H9 (cell line): ENCODE measurements around the gene NUDT3. TPM values are rescaled to one million over a fixed set of nuclear protein-coding genes. Genes with fewer than 3 reads are reported as not detected.

Experiments used
- DNase-seq: peaks from one replicate; pipeline ENCODE4 v3.0.0-alpha.2; 2017
- H2AFZ ChIP-seq: one replicate; pipeline ENCODE4 v1.6.1; 2013; ENCODE audit warnings: mild to moderate bottlenecking, low read length, control low read depth, moderate library complexity
- H2AK5ac ChIP-seq: 2 replicates; pipeline ENCODE4 v1.6.1; 2013; ENCODE audit warnings: low read length, control low read depth, mixed read lengths; ENCODE audit not compliant: insufficient read length
- H2BK120ac ChIP-seq: one replicate; pipeline ENCODE4 v1.6.1; 2013; ENCODE audit warnings: low read depth, mild to moderate bottlenecking, low read length, control low read depth, inconsistent platforms; ENCODE audit not compliant: poor library complexity, severe bottlenecking
- H2BK12ac ChIP-seq: 2 replicates; pipeline ENCODE4 v1.6.1; 2013; ENCODE audit warnings: low read length, control low read depth, mixed read lengths, low read depth; ENCODE audit not compliant: insufficient read length
- H2BK15ac ChIP-seq: 2 replicates; pipeline ENCODE4 v1.6.1; 2013; ENCODE audit warnings: low read depth, low read length, control low read depth
- H2BK20ac ChIP-seq: one replicate; pipeline ENCODE4 v1.6.1; 2013; ENCODE audit warnings: low read depth, mild to moderate bottlenecking, low read length, control low read depth, inconsistent platforms; ENCODE audit not compliant: poor library complexity, severe bottlenecking
- H2BK5ac ChIP-seq: 2 replicates; pipeline ENCODE4 v1.6.1; 2013; ENCODE audit warnings: low read length, control low read depth, mixed read lengths; ENCODE audit not compliant: insufficient read length
- H3K14ac ChIP-seq: 2 replicates; pipeline ENCODE4 v1.6.1; 2013; ENCODE audit warnings: low read length, control low read depth; ENCODE audit not compliant: insufficient read depth
- H3K18ac ChIP-seq: 2 replicates; pipeline ENCODE4 v1.6.1; 2013; ENCODE audit warnings: low read depth, mild to moderate bottlenecking, mixed read lengths, low read length, control low read depth; ENCODE audit not compliant: insufficient read length
- H3K23ac ChIP-seq: 2 replicates; pipeline ENCODE4 v1.6.1; 2013; ENCODE audit warnings: low read length, control low read depth, mixed read lengths, low read depth; ENCODE audit not compliant: insufficient read length
- H3K23me2 ChIP-seq: 2 replicates; pipeline ENCODE4 v1.6.1; 2013; ENCODE audit warnings: low read depth, mild to moderate bottlenecking, mixed read lengths, low read length, control low read depth; ENCODE audit not compliant: insufficient read length, poor library complexity, severe bottlenecking
- H3K27ac ChIP-seq: 2 replicates; pipeline ENCODE4 v1.5.1; 2013; ENCODE audit warnings: low read length, control low read depth, mixed read lengths, low read depth; ENCODE audit not compliant: insufficient read length
- H3K27me3 ChIP-seq: 2 replicates; pipeline ENCODE4 v1.6.1; 2013; ENCODE audit warnings: low read length, control low read depth, inconsistent platforms; ENCODE audit not compliant: insufficient read depth
- H3K4ac ChIP-seq: 2 replicates; pipeline ENCODE4 v1.6.1; 2013; ENCODE audit warnings: low read depth, mild to moderate bottlenecking, control low read depth, inconsistent platforms, low read length, moderate library complexity
- H3K4me1 ChIP-seq: 2 replicates; pipeline ENCODE4 v1.6.1; 2013; ENCODE audit warnings: low read length, control low read depth, inconsistent platforms; ENCODE audit not compliant: insufficient read depth
- H3K4me2 ChIP-seq: 2 replicates; pipeline ENCODE4 v1.6.1; 2013; ENCODE audit warnings: low read length, control low read depth, mixed read lengths; ENCODE audit not compliant: insufficient read length, insufficient read depth
- H3K56ac ChIP-seq: 2 replicates; pipeline ENCODE4 v1.6.1; 2013; ENCODE audit warnings: low read depth, mild to moderate bottlenecking, mixed read lengths, low read length, control low read depth; ENCODE audit not compliant: insufficient read length
- H3K79me1 ChIP-seq: 2 replicates; pipeline ENCODE4 v1.6.1; 2013; ENCODE audit warnings: low read depth, mild to moderate bottlenecking, moderate library complexity, low read length, control low read depth, inconsistent platforms; ENCODE audit not compliant: insufficient read depth, poor library complexity, severe bottlenecking
- H3K79me2 ChIP-seq: 2 replicates; pipeline ENCODE4 v1.6.1; 2013; ENCODE audit warnings: low read length, control low read depth, inconsistent platforms; ENCODE audit not compliant: insufficient read depth
- H3K9ac ChIP-seq: 2 replicates; pipeline ENCODE4 v1.6.1; 2013; ENCODE audit warnings: low read length, control low read depth, mixed read lengths; ENCODE audit not compliant: insufficient read length; ENCODE audit errors: extremely low read depth
- H3K9me3 ChIP-seq: one replicate; pipeline ENCODE4 v1.6.1; 2013; ENCODE audit warnings: low read depth, low read length, inconsistent platforms; ENCODE audit not compliant: control insufficient read depth
- H3T11ph ChIP-seq: one replicate; pipeline ENCODE4 v1.6.1; 2013; ENCODE audit warnings: mild to moderate bottlenecking, low read length, control low read depth, inconsistent platforms
- H4K20me1 ChIP-seq: one replicate; pipeline ENCODE4 v1.6.1; 2013; ENCODE audit not compliant: control insufficient read depth, insufficient read length, insufficient read depth
- H4K5ac ChIP-seq: 2 replicates; pipeline ENCODE4 v1.6.1; 2013; ENCODE audit warnings: low read depth, mild to moderate bottlenecking, mixed read lengths, low read length, control low read depth; ENCODE audit not compliant: insufficient read length
- H4K8ac ChIP-seq: replicated peaks from 2 replicates; pipeline ENCODE4 v1.6.1; 2013; ENCODE audit warnings: low read length, control low read depth, mixed read lengths, low read depth; ENCODE audit not compliant: insufficient read length
- H4K91ac ChIP-seq: 2 replicates; pipeline ENCODE4 v1.6.1; 2013; ENCODE audit warnings: low read depth, mild to moderate bottlenecking, moderate library complexity, mixed read lengths, low read length, control low read depth; ENCODE audit not compliant: insufficient read length
- H3K27ac Mint-ChIP-seq, 3 experiments: 2 replicates in 2 of 3; 3 replicates in 1 of 3; pipeline ENCODE4 v1.8.0; 2020 to 2021; ENCODE audit warnings: mixed read lengths in 3 of 3, mild to moderate bottlenecking in 1 of 3, moderate library complexity in 1 of 3
- H3K27me3 Mint-ChIP-seq: 2 replicates; pipeline ENCODE4 v1.8.0; 2021; ENCODE audit warnings: low read depth, mild to moderate bottlenecking, moderate library complexity, mixed read lengths
- H3K36me3 Mint-ChIP-seq, 3 experiments: 2 replicates in 2 of 3; 3 replicates in 1 of 3; pipeline ENCODE4 v1.8.0; 2020 to 2021; ENCODE audit warnings: low read depth in 3 of 3, mixed read lengths in 3 of 3; ENCODE audit not compliant: insufficient read depth in 1 of 3
- H3K4me1 Mint-ChIP-seq, 2 experiments: 2 replicates each; pipeline ENCODE4 v1.8.0; 2020; ENCODE audit warnings: mixed read lengths in 2 of 2
- H3K4me3 Mint-ChIP-seq, 2 experiments: 2 replicates in 1 of 2; 3 replicates in 1 of 2; pipeline ENCODE4 v1.8.0; 2020 to 2021; ENCODE audit warnings: mild to moderate bottlenecking in 2 of 2, mixed read lengths in 2 of 2, moderate library complexity in 1 of 2
- H3K9me3 Mint-ChIP-seq, 2 experiments: 2 replicates in 1 of 2; 3 replicates in 1 of 2; pipeline ENCODE4 v1.8.0; 2020; ENCODE audit warnings: mild to moderate bottlenecking in 2 of 2, mixed read lengths in 2 of 2, moderate library complexity in 1 of 2
- WGBS: extraction: QIAGEN DNeasy Blood & Tissue Kit; methylation state at CpG from one replicate; pipeline ENCODE4 v1.1.7; 2013; ENCODE audit warnings: missing lambda C conversion rate, low lambda C conversion rate, mixed read lengths; ENCODE audit not compliant: insufficient read length; ENCODE audit errors: extremely low coverage; 5-methylcytosine and 5-hydroxymethylcytosine counted together
- total RNA-seq: library from RNA; stranded (reverse); gene quantifications from 2 replicates; pipeline ENCODE4 v1.2.1, GENCODE V29; 2021
- TF ChIP-seq, protein P1 (sequence below): fragments of 200-600 bp; sonication (generic); conservative IDR thresholded peaks from 3 replicates; pipeline ENCODE4 v1.8.0; 2021; ENCODE audit warnings: antibody characterized with exemption, mild to moderate bottlenecking

Gene NUDT3
- total RNA-seq, 1 experiment from 2014 or later, result 23.6 TPM

GRCh38 chr6:34359418-34360158, 32.9 kb downstream of the NUDT3 start:
- H3K27me3 Mint-ChIP-seq, result peaks cover 2% of the 10 kb centered on the region; the same call in 1 of the 2 replicates
- no peaks in the 10 kb centered on the region for H3K9me3 Mint-ChIP-seq
- no peaks in the 10 kb centered on the region for H3K9me3 ChIP-seq
- no peak overlapping the region for H4K8ac ChIP-seq
- H3T11ph ChIP-seq, result no peak overlapping the region
- H3K4ac ChIP-seq, result no peak overlapping the region
- H3K4me3 Mint-ChIP-seq, result no peak overlapping the region
- peaks cover 3% of the 10 kb centered on the region for H4K20me1 ChIP-seq
- H3K23me2 ChIP-seq, result no peaks in the 10 kb centered on the region
- no peak overlapping the region for H2AK5ac ChIP-seq
- no peak overlapping the region for H2BK5ac ChIP-seq
- H3K4me2 ChIP-seq, result no peak overlapping the region
- H4K91ac ChIP-seq, result no peak overlapping the region
- H3K79me1 ChIP-seq, result peaks cover 6% of the 10 kb centered on the region
- H3K56ac ChIP-seq, result no peak overlapping the region
- H3K14ac ChIP-seq, result no peak overlapping the region
- no peak overlapping the region for H3K27ac ChIP-seq
- H3K9ac ChIP-seq, result no peak overlapping the region
- TF ChIP-seq, protein P1, sequence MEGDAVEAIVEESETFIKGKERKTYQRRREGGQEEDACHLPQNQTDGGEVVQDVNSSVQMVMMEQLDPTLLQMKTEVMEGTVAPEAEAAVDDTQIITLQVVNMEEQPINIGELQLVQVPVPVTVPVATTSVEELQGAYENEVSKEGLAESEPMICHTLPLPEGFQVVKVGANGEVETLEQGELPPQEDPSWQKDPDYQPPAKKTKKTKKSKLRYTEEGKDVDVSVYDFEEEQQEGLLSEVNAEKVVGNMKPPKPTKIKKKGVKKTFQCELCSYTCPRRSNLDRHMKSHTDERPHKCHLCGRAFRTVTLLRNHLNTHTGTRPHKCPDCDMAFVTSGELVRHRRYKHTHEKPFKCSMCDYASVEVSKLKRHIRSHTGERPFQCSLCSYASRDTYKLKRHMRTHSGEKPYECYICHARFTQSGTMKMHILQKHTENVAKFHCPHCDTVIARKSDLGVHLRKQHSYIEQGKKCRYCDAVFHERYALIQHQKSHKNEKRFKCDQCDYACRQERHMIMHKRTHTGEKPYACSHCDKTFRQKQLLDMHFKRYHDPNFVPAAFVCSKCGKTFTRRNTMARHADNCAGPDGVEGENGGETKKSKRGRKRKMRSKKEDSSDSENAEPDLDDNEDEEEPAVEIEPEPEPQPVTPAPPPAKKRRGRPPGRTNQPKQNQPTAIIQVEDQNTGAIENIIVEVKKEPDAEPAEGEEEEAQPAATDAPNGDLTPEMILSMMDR, result no peak
- no peak overlapping the region for H2AFZ ChIP-seq
- H2BK20ac ChIP-seq, result no peak overlapping the region
- no peak overlapping the region for H2BK12ac ChIP-seq
- H3K27me3 ChIP-seq, result no peaks in the 10 kb centered on the region
- peak overlapping the region in 1 of 3 experiments; percentile 90; a peak in 2 of 7 replicates for H3K27ac Mint-ChIP-seq
- H3K23ac ChIP-seq, result no peak overlapping the region
- peaks cover 2% of the 10 kb centered on the region; the same call in 1 of the 2 replicates for H3K79me2 ChIP-seq
- peaks cover 23 to 28% of the 10 kb centered on the region in 2 experiments for H3K4me1 Mint-ChIP-seq
- no peak overlapping the region for H2BK15ac ChIP-seq
- no peaks in the 10 kb centered on the region; a peak in 1 of 7 replicates for H3K36me3 Mint-ChIP-seq
- no peak for DNase-seq
- H3K4me1 ChIP-seq, result no peaks in the 10 kb centered on the region
- H2BK120ac ChIP-seq, result no peak overlapping the region
- WGBS, result no CpG with 5 or more reads among the region's 2 CpGs
- H4K5ac ChIP-seq, result no peak overlapping the region
- H3K18ac ChIP-seq, result no peak overlapping the region
